GM18505 (cell line): ENCODE results near the gene AKAP13.
"Not testable (repeated sequence)": the region's sequence is repeated elsewhere in the genome, so short reads cannot be mapped to it uniquely, and the experiment has no call there.

Experiments used
- ATAC-seq: cut with Tn5 transposase; IDR thresholded peaks from one replicate; pipeline ENCODE4 v1.9.1; 2021; ENCODE audit not compliant: unreplicated experiment
- POLR2A ChIP-seq: IDR thresholded peaks from 4 replicates; pipeline ENCODE4 v1.6.1; 2011; ENCODE audit warnings: borderline replicate concordance; ENCODE audit not compliant: insufficient read depth, insufficient read length; ENCODE audit errors: extremely low read depth

Gene AKAP13

DNA sequence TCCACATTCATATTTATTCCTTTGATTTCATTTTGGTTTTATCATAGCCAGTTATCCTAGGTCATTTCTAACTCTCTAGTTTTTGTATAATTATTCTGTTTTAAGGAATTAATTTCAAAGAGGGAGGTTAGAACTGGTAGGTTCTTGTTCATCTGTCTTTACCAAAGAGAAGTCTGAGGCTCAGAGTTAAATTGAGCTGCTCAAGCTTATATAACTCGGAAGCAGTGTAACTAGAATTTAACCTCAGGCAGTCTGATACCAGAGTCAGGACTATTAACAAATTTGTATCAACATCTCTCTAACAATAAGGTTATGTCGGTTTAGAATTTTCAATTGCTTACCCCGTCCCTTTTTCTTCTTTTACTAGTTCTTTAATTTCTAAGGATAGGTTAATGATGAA, 84.1 kb downstream of the AKAP13 start:
- no peak for TF ChIP-seq POLR2A
- ATAC-seq = no peak

- ATAC-seq = no peak
These were observed 90.3 kb downstream of the AKAP13 start for GRCh38 chr15:85470563-85471271.

GRCh38 chr15:85472349-85472748, 91.9 kb downstream of the AKAP13 start:
- ATAC-seq = no peak
- TF ChIP-seq POLR2A = no peak

More at GRCh38 chr15:85470563-85471271, 90.3 kb downstream of the AKAP13 start:
- TF ChIP-seq POLR2A = no peak

DNA sequence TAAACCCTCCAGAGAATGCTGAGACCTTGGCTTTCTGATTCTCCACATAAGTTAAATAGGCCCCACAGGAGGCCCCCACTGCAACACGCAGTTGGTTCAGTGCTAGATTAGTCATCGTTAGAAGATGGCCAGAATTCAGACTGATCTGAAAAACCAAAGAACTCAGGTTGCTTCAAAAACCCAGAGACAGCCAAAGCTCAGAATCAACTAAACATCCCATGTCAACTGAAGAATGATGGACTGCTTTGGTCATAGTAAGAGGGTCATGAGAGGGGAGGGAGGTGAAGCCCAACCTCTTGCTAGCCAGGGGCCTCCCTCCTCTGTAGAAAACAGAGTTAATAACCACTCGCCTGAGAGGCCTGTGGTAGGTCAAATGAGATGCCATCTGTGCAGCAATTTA, 93.1 kb downstream of the AKAP13 start:
- no peak for TF ChIP-seq POLR2A
- no peak for ATAC-seq

- ATAC-seq = peak; percentile 49
These were observed 94.4 kb downstream of the AKAP13 start for GRCh38 chr15:85474700-85475316.

DNA sequence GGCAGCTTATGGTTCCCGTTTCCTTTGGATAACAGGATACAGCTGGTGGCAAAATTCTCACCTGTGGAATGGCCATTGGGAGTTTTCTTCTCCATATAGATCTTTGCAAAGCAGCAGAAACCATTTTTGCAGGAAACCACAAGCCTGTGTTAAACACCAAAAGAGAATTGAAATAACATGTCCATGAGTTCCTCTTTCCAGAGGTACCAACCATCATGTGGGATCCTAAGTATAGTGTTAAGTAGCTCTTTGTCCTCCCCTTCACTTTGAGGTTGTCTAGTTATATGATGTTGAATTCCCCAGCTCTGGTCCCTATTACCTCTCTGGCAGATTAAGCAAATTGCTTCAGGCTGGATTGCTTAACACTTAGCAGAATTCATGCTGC, 94.9 kb downstream of the AKAP13 start:
- TF ChIP-seq POLR2A = no peak
- peak; percentile 63 for ATAC-seq

More at GRCh38 chr15:85474700-85475316, 94.4 kb downstream of the AKAP13 start:
- TF ChIP-seq POLR2A = no peak

DNA sequence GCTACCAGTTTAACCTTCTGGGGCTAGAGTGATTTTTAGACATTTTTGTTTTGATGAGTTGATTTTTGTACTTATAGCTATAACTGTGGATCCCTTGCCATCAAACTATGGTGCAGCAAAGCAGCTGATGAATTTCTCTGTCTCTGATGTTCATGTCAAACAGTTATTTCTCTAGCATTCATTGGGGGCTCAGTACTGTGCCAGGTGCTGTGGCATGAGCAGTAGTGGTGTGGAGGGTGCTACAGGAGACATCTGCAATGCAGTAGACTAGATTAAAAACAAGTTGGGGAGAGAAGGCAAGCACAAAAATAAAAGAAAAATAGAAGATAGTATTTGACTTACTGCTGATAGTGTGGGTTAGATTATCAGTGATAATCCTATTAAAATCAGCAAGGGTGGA, 95.3 kb downstream of the AKAP13 start:
- no peak for ATAC-seq
- no peak for TF ChIP-seq POLR2A

- ATAC-seq = no peak
These were observed 96.7 kb downstream of the AKAP13 start for GRCh38 chr15:85477061-85477460.

DNA sequence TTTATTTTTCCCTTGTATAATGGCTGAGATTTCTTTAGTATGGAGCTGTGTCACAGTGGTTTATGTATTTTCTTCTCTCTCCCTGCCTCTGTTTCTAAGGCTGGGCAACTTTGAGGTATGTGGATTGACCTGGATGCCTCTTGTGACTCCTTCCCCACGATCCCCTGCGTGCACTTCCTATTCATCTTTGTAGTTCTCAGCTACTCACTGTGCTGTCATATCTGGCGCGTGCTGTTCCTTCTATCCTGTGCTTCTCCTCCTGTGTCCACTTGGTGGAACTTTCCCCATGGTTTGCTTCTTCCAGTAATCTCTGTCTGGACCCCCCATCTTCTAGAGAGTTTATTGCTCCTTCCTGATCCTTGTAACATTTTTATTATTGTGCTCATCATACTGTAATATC, 97.3 kb downstream of the AKAP13 start:
- no peak for ATAC-seq
- no peak for TF ChIP-seq POLR2A

More at GRCh38 chr15:85477061-85477460, 96.7 kb downstream of the AKAP13 start:
- no peak for TF ChIP-seq POLR2A

DNA sequence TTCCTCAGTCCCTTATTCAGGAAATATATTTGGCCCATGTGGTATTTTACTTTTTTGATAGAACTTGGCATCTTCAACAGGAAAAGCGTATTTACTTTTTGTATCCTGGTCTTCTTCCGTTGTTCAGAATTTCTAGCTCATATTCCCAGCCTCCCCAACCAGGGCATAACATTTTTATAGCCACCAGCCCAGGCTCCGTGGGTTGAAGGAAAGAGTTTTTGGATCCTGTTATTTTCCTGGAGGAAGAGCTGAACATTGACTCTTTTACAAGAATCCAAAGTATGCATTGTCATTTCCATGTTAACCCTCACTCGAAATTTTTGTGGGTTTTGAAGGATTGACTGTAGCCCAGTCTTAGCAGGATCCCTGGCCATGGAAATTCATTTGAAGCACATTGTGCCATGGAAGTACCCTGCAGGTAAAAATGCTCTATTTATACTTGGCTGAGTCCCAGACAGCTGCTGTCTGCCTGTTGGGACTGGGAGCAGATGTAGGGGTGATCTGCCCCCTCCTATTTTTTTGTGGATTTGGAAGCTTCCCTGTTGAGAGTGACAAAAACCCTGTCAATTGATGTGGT, 98.8 kb downstream of the AKAP13 start:
- no peak for ATAC-seq
- TF ChIP-seq POLR2A = no peak

GRCh38 chr15:85480923-85481322, 100.5 kb downstream of the AKAP13 start:
- TF ChIP-seq POLR2A = no peak
- ATAC-seq = no peak

GRCh38 chr15:85481543-85481942, 101.1 kb downstream of the AKAP13 start:
- ATAC-seq = not testable (repeated sequence)

GRCh38 chr15:85482894-85483293, 102.5 kb downstream of the AKAP13 start:
- no peak for TF ChIP-seq POLR2A
- ATAC-seq = peak; percentile 57

- not testable (repeated sequence) for ATAC-seq
These were observed 103.6 kb downstream of the AKAP13 start for GRCh38 chr15:85483955-85484354.

DNA sequence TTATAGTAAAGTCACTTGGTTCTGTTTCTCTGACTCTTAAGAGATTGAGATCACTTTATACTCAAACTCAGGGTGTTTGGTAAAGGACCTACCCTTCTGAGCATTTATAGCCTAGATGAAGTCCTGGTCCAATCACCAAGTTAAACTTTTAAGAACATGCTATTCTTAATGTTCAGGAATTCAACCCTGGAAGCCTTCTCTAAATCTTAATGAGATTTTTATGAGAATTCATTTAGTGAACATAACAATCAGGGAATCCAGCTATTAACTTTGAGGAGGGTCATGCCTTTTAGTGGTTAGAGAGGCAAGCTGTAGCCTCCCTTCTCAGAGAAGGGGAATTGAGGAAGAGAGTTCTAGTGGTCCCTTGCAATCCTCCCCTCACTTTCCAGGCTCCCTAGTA, 104.5 kb downstream of the AKAP13 start:
- not testable (repeated sequence) for ATAC-seq
